ENCODE results near the gene HTR3C. TPM values are rescaled to one million over a fixed set of nuclear protein-coding genes. Genes with fewer than 3 reads are reported as not detected.

The HTR3C gene
- polyA plus RNA-seq, 1 of the 3 experiments (the other 2 are of a cell fraction): not detected

GRCh38 chr3:184058029-184058428 lies 5.2 kb downstream of the HTR3C start:
- whole genome bisulfite sequencing (ENCODE audit: low lambda C conversion rate): 54% methylated on average over 8 of the region's 9 CpGs

GRCh38 chr3:184059424-184059823 lies 6.6 kb downstream of the HTR3C start:
- Histone ChIP-seq H3K9ac (no peak overlapping the region), H3K4me1 (ENCODE audit: control insufficient read depth in 1 of 2, insufficient read depth in 2 of 2, low read depth in 1 of 2, low read length in 1 of 2) (no peaks in the 10 kb centered on the region), H3K9me2 (no peaks in the 10 kb centered on the region), H3K27me3 (ENCODE audit: insufficient read depth) (no peaks in the 10 kb centered on the region; the same call in 1 of the 2 replicates), H3K9me3 (no peaks in the 10 kb centered on the region), H4K20me1 (ENCODE audit: insufficient read depth) (no peaks in the 10 kb centered on the region), H3F3A (replicated peaks; ENCODE audit: insufficient read depth) (no peaks in the 10 kb centered on the region), H3K4me3 (ENCODE audit: low read depth in 2 of 2, low read length in 1 of 2) (no peak overlapping the region), H3K79me2 (ENCODE audit: insufficient read depth) (no peaks in the 10 kb centered on the region), H3K4me2 (no peak overlapping the region), H2AFZ (ENCODE audit: low read depth) (no peak overlapping the region), H3K27ac (ENCODE audit: low read depth in 2 of 2, low read length in 1 of 2) (no peak overlapping the region), H3K36me3 (replicated peaks in 1 of 2; ENCODE audit: control insufficient read depth in 1 of 2, insufficient read depth in 2 of 2, low read length in 1 of 2) (no peaks in the 10 kb centered on the region)
- WGBS (ENCODE audit: low lambda C conversion rate): 59% methylated on average over 7 of the region's 7 CpGs
- ChIA-PET CTCF (interaction anchor here (1.7 kb wide), 1 partner anchor 164 kb away, joined by 3 read pairs; no protein-coding TSS in a partner anchor), POLR2A (no interaction called here)
- TF ChIP-seq RXRA (IDR thresholded peaks at IDR 0.05; ENCODE audit: borderline replicate concordance, low read depth) (no peak), RAD21 (IDR thresholded peaks at IDR 0.05; ENCODE audit: low read length) (no peak), ELF1 (IDR thresholded peaks at IDR 0.05) (no peak), USF1 (IDR thresholded peaks at IDR 0.05; ENCODE audit: borderline replicate concordance, low read depth) (no peak), POLR2AphosphoS5 (IDR thresholded peaks at IDR 0.05; ENCODE audit: low read depth, low read length) (no peak), CTCF (IDR thresholded peaks at IDR 0.05) (no peak), PBX3 (IDR thresholded peaks at IDR 0.05) (no peak), EP300 (IDR thresholded peaks at IDR 0.05; ENCODE audit: borderline replicate concordance in 1 of 2, low read depth in 1 of 2, low read length in 1 of 2) (no peak), SMC3 (IDR thresholded peaks at IDR 0.05; ENCODE audit: low read depth, low read length) (no peak)
- no peak for DNase-seq

More at GRCh38 chr3:184058029-184058428, 5.2 kb downstream of the HTR3C start:
- H3K27me3 ChIP-seq (ENCODE audit: insufficient read depth): no peaks in the 10 kb centered on the region; the same call in 1 of the 2 replicates
- H3K9ac ChIP-seq: no peak overlapping the region
- no peak overlapping the region for H2AFZ ChIP-seq (ENCODE audit: low read depth)
- no peak overlapping the region for H3K4me3 ChIP-seq (ENCODE audit: low read depth in 2 of 2, low read length in 1 of 2)
- CTCF ChIA-PET: no interaction called here
- no peaks in the 10 kb centered on the region for H3K4me1 ChIP-seq (ENCODE audit: control insufficient read depth in 1 of 2, insufficient read depth in 2 of 2, low read depth in 1 of 2, low read length in 1 of 2)
- no peak overlapping the region for H3K27ac ChIP-seq (ENCODE audit: low read depth in 2 of 2, low read length in 1 of 2)
- no peaks in the 10 kb centered on the region for H4K20me1 ChIP-seq (ENCODE audit: insufficient read depth)
- H3F3A ChIP-seq (replicated peaks; ENCODE audit: insufficient read depth): no peaks in the 10 kb centered on the region
- no peak for DNase-seq
- H3K79me2 ChIP-seq (ENCODE audit: insufficient read depth): no peaks in the 10 kb centered on the region
- no peaks in the 10 kb centered on the region for H3K9me2 ChIP-seq
- POLR2A ChIA-PET: no interaction called here
- no peak overlapping the region for H3K4me2 ChIP-seq
- H3K9me3 ChIP-seq: no peaks in the 10 kb centered on the region
- no peaks in the 10 kb centered on the region for H3K36me3 ChIP-seq (replicated peaks in 1 of 2; ENCODE audit: control insufficient read depth in 1 of 2, insufficient read depth in 2 of 2, low read length in 1 of 2)
- TF ChIP-seq CHD2 (IDR thresholded peaks at IDR 0.05; ENCODE audit: low read length, partially characterized antibody) (no peak), GATA2 (CRISPR knock-in tag; IDR thresholded peaks at IDR 0.05) (no peak), SIN3A (IDR thresholded peaks at IDR 0.05; ENCODE audit: borderline replicate concordance, low read depth, low read length) (no peak), NRF1 (IDR thresholded peaks at IDR 0.05; ENCODE audit: low read depth, low read length) (no peak), ZBTB33 (IDR thresholded peaks at IDR 0.05; ENCODE audit: borderline replicate concordance, low read depth) (no peak), EP300 (IDR thresholded peaks at IDR 0.05; ENCODE audit: borderline replicate concordance in 1 of 2, low read depth in 1 of 2, low read length in 1 of 2) (no peak), RXRA (IDR thresholded peaks at IDR 0.05; ENCODE audit: borderline replicate concordance, low read depth) (no peak)
